22Rv1 (cell line): ENCODE measurements around the gene RNU7-1.

Experiments used
- CTCF ChIP-seq: fragments of 450-650 bp; IDR thresholded peaks from 2 replicates; pipeline ENCODE4 v1.5.1; 2017; ENCODE audit warnings: mild to moderate bottlenecking
- ZFX ChIP-seq: fragments of 450-650 bp; IDR thresholded peaks from 2 replicates; pipeline ENCODE4 v1.6.1; 2017; ENCODE audit warnings: antibody characterized with exemption, borderline replicate concordance

- TF ChIP-seq CTCF (peak; percentile 100), ZFX (no peak)
Measured at GRCh38 chr12:6937481-6938352, 5.9 kb upstream of the RNU7-1 start.
